Measurements from ENCODE around the gene SLC9C2. TPM values are rescaled to one million over a fixed set of nuclear protein-coding genes. Genes with fewer than 3 reads are reported as not detected.
"Not testable (repeated sequence)": the region's sequence is repeated elsewhere in the genome, so short reads cannot be mapped to it uniquely, and the experiment has no call there.

The SLC9C2 gene
- 1 to 10 TPM in 1 of 8 experiments, under 1 TPM in 3, not detected in 4; 0.05 to 2.1 (median 0.05) TPM for total RNA-seq

- in situ Hi-C loops (cut with MboI; ENCODE audit: low pct_unique_long_range_greater_than_20kb in 2 of 9, low sequenced_read_pairs in 9 of 9, unreplicated experiment in 9 of 9): no loop called here
- ATAC-seq (replicated peaks in 6 of 8): peak in 1 of 8 experiments; percentile 17
- 7 to 85% (median 60%) methylated on average over 3 to 5 of the region's 5 CpGs; no CpG with 5 or more reads in 2 of the 10 experiments for WGBS, 10 experiments
- no peak within 1 kb of the TSS for H3K4me3 ChIP-seq
- H3K4me1 ChIP-seq (replicated peaks in 1 of 2): no peaks in the 10 kb centered on the region
- no peak within 1 kb of the TSS for H3K27ac ChIP-seq
Observed at GRCh38 chr1:173603056-173603591, at the start of gene SLC9C2. Gene SLC9C2 (minus strand): TSS chr1:173603072. CDS start chr1:173601776, 1,296 bp downstream.

- H3K4me1 ChIP-seq (replicated peaks in 1 of 2): no peaks in the 10 kb centered on the region
Observed at GRCh38 chr1:173648880-173649605, 46.2 kb upstream of the SLC9C2 start.

GRCh38 chr1:173646656-173647055 lies 43.8 kb upstream of the SLC9C2 start:
- no peak for ATAC-seq (replicated peaks in 6 of 8)
- Histone ChIP-seq H3K27ac (no peak overlapping the region), H3K4me1 (replicated peaks in 1 of 2) (no peaks in the 10 kb centered on the region), H3K4me3 (no peak overlapping the region)
- WGBS, 10 experiments: 17 to 90% (median 60%) methylated on average over 1 to 3 of the region's 3 CpGs
- in situ Hi-C loops (cut with MboI; ENCODE audit: low pct_unique_long_range_greater_than_20kb in 2 of 9, low sequenced_read_pairs in 9 of 9, unreplicated experiment in 9 of 9): no loop called here

More at GRCh38 chr1:173648880-173649605, 46.2 kb upstream of the SLC9C2 start:
- in situ Hi-C loops (cut with MboI; ENCODE audit: low pct_unique_long_range_greater_than_20kb in 2 of 9, low sequenced_read_pairs in 9 of 9, unreplicated experiment in 9 of 9): no loop called here
- Histone ChIP-seq H3K27ac (no peak overlapping the region), H3K4me3 (no peak overlapping the region)
- ATAC-seq (replicated peaks in 6 of 8): no peak

- H3K4me3 ChIP-seq; H3K27ac ChIP-seq; in situ Hi-C loops (cut with MboI; ENCODE audit: low pct_unique_long_range_greater_than_20kb in 2 of 9, low sequenced_read_pairs in 9 of 9, unreplicated experiment in 9 of 9); H3K4me1 ChIP-seq (replicated peaks in 1 of 2); ATAC-seq (replicated peaks in 6 of 8): not testable (repeated sequence)
- WGBS, 10 experiments: 53 to 90% (median 63%) methylated on average over 1 to 4 of the region's 4 CpGs; no CpG with 5 or more reads in 4 of the 10 experiments
Observed at GRCh38 chr1:173642450-173643139, 39.7 kb upstream of the SLC9C2 start.

GRCh38 chr1:173639102-173639501 lies 36.2 kb upstream of the SLC9C2 start:
- Histone ChIP-seq H3K4me1 (replicated peaks in 1 of 2) (no peaks in the 10 kb centered on the region), H3K4me3 (no peak overlapping the region), H3K27ac (no peak overlapping the region)
- in situ Hi-C loops (cut with MboI; ENCODE audit: low pct_unique_long_range_greater_than_20kb in 2 of 9, low sequenced_read_pairs in 9 of 9, unreplicated experiment in 9 of 9): no loop called here
- no peak for ATAC-seq (replicated peaks in 6 of 8)
- 0 to 100% (median 41%) methylated on average over 1 to 2 of the region's 2 CpGs for WGBS, 10 experiments

GRCh38 chr1:173638043-173639021 lies 35.5 kb upstream of the SLC9C2 start:
- Histone ChIP-seq H3K4me1 (replicated peaks in 1 of 2) (no peaks in the 10 kb centered on the region), H3K27ac (peak overlapping the region in 1 of 2 donors; percentile 51), H3K4me3 (peak overlapping the region in 4 of 5 donors; percentile 3 to 23 (median 6))
- in situ Hi-C loops (cut with MboI; ENCODE audit: low pct_unique_long_range_greater_than_20kb in 2 of 9, low sequenced_read_pairs in 9 of 9, unreplicated experiment in 9 of 9): no loop called here
- WGBS, 10 experiments: 46 to 100% (median 76%) methylated on average over 1 to 11 of the region's 12 CpGs
- no peak for ATAC-seq (replicated peaks in 6 of 8)

- peak in 3 of 8 experiments; percentile 17 to 31 (median 26) for ATAC-seq (replicated peaks in 6 of 8)
- peak overlapping the region in 1 of 2 donors; percentile 51 for H3K27ac ChIP-seq
- in situ Hi-C loops (cut with MboI; ENCODE audit: low pct_unique_long_range_greater_than_20kb in 2 of 9, low sequenced_read_pairs in 9 of 9, unreplicated experiment in 9 of 9); H3K4me1 ChIP-seq (replicated peaks in 1 of 2): not testable (repeated sequence)
- WGBS, 10 experiments: 17 to 100% (median 69%) methylated on average over 1 to 5 of the region's 6 CpGs; no CpG with 5 or more reads in 1 of the 10 experiments
- peak overlapping the region in 3 of 5 donors; percentile 3 to 23 (median 5) for H3K4me3 ChIP-seq
Observed at GRCh38 chr1:173637236-173638042, 34.6 kb upstream of the SLC9C2 start.

GRCh38 chr1:173635116-173635515 lies 32.2 kb upstream of the SLC9C2 start, which contains the start of gene TEX50:
Gene TEX50 (plus strand): TSS chr1:173635338. CDS start chr1:173635522, 184 bp downstream.
- no peak within 1 kb of the TSS for H3K27ac ChIP-seq
- in situ Hi-C loops (cut with MboI; ENCODE audit: low pct_unique_long_range_greater_than_20kb in 2 of 9, low sequenced_read_pairs in 9 of 9, unreplicated experiment in 9 of 9): no loop called here
- WGBS, 10 experiments: 0 to 100% (median 93%) methylated on average over 1 of the region's 1 CpG
- H3K4me1 ChIP-seq (replicated peaks in 1 of 2): no peaks in the 10 kb centered on the region
- no peak within 1 kb of the TSS for H3K4me3 ChIP-seq
- no peak for ATAC-seq (replicated peaks in 6 of 8)

GRCh38 chr1:173628888-173629287 lies 26.0 kb upstream of the SLC9C2 start:
- no peak overlapping the region for H3K4me3 ChIP-seq
- WGBS, 10 experiments: 43 to 100% (median 87%) methylated on average over 1 to 3 of the region's 3 CpGs; no CpG with 5 or more reads in 3 of the 10 experiments
- H3K4me1 ChIP-seq (replicated peaks in 1 of 2): no peaks in the 10 kb centered on the region
- no peak overlapping the region for H3K27ac ChIP-seq
- ATAC-seq (replicated peaks in 6 of 8): no peak
- in situ Hi-C loops (cut with MboI; ENCODE audit: low pct_unique_long_range_greater_than_20kb in 2 of 9, low sequenced_read_pairs in 9 of 9, unreplicated experiment in 9 of 9): no loop called here

- no peaks in the 10 kb centered on the region for H3K4me1 ChIP-seq (replicated peaks in 1 of 2)
- H3K4me3 ChIP-seq: no peak overlapping the region
- in situ Hi-C loops (cut with MboI; ENCODE audit: low pct_unique_long_range_greater_than_20kb in 2 of 9, low sequenced_read_pairs in 9 of 9, unreplicated experiment in 9 of 9): no loop called here
- H3K27ac ChIP-seq: no peak overlapping the region
- no peak for ATAC-seq (replicated peaks in 6 of 8)
Observed at GRCh38 chr1:173627269-173627668, 24.4 kb upstream of the SLC9C2 start.

GRCh38 chr1:173616859-173617258 lies 14.0 kb upstream of the SLC9C2 start:
- no peak overlapping the region for H3K27ac ChIP-seq
- ATAC-seq (replicated peaks in 6 of 8): no peak
- in situ Hi-C loops (cut with MboI; ENCODE audit: low pct_unique_long_range_greater_than_20kb in 2 of 9, low sequenced_read_pairs in 9 of 9, unreplicated experiment in 9 of 9): no loop called here
- no peak overlapping the region for H3K4me3 ChIP-seq
- no peaks in the 10 kb centered on the region for H3K4me1 ChIP-seq (replicated peaks in 1 of 2)
- 92 to 100% (median 95%) methylated on average over 2 to 4 of the region's 4 CpGs; no CpG with 5 or more reads in 6 of the 10 experiments for WGBS, 10 experiments

- in situ Hi-C loops (cut with MboI; ENCODE audit: low pct_unique_long_range_greater_than_20kb in 2 of 9, low sequenced_read_pairs in 9 of 9, unreplicated experiment in 9 of 9); H3K4me3 ChIP-seq; ATAC-seq (replicated peaks in 6 of 8); H3K27ac ChIP-seq; H3K4me1 ChIP-seq (replicated peaks in 1 of 2): not testable (repeated sequence)
- WGBS, 10 experiments: 100% methylated on average over 5 to 7 of the region's 32 CpGs; no CpG with 5 or more reads in 8 of the 10 experiments
Observed at GRCh38 chr1:173613086-173613485, 10.2 kb upstream of the SLC9C2 start.
